NCI-H128 (cell line): ENCODE results near the gene TOLLIP.

Experiments
- DNase-seq: peaks from one replicate; lab custom pipeline; 2025; ENCODE audit not compliant: unreplicated experiment; lab: John Stamatoyannopoulos, UW

The TOLLIP gene

DNA sequence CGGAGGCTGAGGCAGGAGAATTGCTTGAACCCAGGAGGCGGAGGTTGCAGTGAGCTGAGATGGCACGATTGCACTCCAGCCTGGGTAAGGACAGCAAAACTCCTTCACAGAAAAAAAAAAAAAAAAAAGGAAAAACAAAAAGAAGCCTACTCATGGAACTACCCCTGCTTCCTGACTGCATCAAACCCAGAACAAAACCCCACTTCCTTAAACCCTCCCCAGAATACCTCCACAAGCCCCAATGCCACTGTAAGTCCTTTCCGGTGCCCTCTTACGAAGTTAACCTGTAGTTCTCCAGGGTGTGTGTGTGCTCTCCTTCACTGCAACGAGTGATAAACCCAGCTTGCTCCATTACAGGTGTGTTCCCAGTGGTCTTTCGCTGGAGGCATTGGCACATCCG, 8.6 kb upstream of the TOLLIP start:
- DNase-seq = no peak

DNA sequence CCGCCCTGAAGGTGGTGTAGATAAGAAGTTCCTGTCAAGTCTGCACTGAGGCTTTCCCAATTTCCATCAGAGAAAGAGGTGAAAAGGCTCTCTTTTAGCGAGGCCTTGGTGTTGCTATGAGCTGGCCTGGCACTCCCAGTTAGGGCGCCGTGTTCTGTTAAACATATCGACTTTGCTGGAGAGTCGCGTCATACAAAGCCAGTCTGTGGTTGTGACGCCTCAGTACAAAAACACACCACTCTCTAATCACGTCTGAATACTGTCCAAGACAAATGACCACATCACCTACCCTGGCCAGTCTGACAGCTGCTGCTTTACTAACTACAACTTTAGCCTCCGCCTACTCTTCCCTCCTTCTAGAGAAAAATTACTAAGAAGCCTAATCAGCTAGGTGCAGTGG, 8.0 kb upstream of the TOLLIP start:
- no peak for DNase-seq

DNA sequence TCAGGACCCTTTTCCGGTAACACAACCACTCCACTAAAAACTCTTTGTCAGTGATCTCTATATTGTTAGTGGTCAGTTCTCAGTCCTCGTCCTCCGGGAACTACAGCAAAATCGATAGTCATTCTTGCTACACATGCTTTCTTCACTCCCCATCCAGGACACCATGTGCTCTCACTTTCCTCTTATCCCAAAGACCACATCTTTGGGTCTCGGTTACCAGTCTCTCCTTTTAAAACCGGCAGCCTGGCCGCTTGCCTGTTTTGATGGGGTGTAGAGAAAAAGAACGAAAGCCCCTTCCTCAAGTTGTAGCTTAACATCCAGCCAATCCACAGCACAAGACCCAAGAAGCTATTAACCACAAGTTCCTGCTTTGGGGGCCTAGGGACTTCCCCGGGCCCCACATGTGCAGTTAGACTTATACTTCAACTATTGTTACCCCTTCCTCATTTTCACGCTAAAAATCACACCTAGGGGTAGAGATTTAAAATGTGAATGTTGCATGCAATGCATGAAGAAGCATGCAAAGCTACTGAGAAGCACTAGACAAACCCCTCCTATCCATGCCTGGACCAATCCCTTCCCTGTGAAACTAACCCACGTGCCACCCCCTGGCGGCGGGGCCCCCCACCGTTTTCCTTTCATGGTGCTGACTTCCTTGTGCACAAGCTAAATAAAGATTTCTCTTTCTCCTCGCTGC, 1.5 kb upstream of the TOLLIP start:
- no peak for DNase-seq

DNA sequence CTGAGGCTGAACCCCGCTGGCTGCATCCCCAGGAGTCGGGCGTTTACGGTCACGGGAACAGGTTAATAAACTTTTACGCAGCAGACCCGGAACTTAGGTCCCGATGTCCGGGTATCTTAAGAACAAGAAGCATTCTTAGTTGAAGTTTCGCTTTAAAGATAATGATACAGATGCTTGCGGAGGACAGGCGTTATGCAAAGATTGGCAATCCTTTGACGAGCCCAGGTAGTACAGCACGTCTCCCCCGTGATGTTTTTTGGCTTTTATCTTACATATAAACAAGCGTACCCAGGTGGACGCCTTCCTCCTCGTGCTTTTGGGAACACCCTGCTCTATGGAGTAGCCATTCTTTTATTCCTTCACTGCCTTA, 871 bp upstream of the TOLLIP start:
- no peak for DNase-seq

DNA sequence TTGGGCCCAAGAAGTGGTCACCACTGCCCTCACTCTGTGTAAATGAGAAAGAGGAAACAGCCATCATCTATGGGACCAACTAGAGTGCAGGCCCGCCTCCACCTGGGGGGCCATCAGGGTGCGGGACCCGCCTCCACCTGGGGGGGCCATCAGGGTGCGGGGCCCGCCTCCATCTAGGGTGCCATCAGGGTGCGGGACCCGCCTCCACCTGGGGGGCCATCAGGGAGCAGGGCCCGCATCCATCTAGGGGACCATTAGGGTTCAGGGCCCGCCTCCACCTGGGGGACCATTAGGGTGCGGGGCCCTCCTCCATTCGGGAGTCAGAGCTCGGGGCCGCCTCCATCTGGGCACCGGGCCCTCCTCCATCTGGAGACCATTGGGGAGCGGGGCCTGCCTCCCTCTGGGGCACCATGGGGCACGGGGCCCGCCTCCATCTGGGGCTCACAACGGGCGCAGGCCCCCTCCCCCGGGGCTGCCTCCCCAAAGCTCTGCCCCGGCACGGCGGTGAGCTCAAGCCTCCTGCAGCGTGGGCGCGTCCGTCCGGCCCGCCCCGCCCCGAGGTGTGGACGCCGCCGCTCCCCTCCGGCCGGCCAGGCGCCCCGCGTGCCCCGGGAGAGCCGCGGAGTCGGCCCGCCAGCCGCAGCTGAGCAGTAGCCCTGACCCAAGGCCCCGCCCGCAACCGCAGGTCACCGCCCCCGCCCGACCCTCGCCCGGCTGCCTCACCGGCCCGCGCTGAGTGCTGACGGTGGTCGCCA, 512 bp downstream of the TOLLIP start:
- DNase-seq = no peak

DNA sequence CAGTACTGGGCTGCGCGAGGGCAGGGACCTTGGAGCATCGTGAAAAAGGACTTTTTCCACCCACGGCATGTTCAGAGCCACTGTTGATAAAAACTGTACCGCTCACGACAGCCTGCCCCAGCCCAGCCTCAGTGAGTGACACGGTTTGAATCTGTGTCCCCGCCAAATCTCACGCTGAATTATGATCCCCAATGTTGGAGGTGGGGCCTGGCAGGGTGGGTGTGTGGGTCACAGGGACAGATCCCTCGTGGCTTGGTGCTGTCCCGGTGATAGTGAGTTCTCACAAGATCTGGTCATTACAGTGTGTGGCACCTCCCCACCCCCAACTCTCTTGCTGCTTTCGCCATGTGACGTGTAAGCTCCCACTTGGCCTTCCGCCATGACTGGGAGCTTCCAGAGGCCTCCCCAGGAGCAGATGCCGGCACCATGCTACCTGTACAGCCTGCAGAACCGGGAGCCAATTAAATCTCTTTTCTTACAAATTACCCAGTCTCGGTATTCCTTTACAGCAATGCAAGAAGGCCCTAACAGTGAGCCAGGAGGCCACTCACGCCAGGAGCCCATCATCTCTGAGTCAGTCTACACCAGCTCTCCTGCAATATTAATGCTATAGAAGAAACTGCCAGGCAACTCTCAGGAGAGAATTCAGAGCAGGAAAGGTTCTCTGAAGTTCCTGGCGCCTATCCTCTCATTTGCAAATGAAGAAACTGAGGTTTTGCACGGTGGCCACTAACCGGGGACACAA, 1.3 kb downstream of the TOLLIP start:
- DNase-seq = no peak

DNA sequence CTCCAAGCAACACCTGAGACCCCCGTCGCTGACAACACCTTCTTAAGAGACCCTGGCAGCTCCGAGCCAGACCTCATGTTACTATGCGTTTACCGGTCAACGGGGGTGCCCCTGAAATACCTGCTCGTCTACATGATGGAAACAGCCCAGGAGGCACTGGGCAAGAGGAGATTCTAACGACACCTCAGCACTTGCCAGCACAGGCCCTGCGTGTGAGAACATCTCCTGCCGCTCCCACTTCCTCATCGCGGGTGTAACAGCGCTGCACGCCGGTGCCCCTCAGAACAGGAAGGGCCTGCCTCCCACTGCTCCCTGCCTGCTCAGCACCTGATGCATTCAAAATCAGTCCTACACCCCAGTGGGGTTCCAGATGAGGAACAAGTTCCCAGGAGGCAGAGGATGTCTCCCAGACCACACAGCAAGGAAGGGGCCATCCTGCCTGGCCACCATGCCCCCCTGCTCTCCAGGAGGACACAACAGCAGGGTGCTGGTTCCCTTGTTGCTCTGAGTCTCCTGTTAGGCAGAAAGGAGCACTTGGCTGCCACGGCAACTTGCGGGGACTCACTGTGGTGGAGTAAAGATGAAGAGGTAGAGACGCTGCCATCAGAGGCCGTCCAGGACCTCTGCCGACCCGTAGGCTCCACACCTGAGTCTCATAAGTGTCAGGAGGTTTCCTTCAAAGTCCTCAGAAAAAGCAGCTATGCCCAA, 2.1 kb downstream of the TOLLIP start:
- DNase-seq = no peak

DNA sequence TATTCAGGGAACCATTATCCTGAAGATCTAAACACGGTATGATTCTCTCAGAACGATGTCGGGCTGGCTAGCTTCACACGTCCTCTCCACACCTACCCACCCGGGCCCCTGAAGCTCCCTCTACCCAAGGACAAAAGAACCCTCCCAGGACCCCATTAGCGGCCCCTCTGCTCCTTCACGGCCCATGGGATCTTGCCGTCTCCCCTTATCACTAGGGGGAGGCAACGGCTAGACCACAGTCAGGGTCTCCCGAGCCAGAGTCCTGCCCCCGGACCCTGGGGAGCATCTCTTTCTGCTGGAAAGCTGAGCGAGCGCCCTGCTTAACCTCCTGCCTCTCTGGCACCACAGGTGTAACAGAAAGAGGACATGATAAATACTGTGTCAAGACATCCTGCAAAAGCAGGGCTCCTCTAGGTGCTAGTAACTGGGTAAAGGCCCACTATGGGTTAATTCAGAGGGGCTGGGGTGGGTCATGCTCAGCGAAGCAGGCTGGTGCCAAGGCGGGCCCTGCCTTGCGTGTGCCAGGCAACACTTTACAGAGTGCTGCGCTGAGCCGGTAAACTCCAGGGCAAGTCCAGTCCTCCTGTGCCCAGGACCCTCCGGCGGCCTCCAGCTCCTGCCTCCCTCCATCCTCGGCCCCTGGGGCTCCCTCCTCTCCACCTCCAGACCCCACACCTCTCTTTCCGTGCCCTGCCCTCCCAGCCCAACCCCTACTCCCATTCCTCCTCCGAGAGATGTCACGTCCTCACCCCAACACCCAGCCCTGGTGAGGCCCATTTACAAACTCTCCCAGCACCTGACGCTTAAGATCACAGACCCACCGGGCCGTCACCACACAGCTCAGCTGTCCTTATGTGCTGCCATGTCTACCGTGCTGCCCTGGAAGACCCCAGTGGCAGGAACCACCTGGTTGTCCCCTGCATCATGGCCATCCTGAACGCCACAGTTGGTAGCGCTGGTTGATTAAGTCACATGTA, 3.0 kb downstream of the TOLLIP start:
- no peak for DNase-seq

DNA sequence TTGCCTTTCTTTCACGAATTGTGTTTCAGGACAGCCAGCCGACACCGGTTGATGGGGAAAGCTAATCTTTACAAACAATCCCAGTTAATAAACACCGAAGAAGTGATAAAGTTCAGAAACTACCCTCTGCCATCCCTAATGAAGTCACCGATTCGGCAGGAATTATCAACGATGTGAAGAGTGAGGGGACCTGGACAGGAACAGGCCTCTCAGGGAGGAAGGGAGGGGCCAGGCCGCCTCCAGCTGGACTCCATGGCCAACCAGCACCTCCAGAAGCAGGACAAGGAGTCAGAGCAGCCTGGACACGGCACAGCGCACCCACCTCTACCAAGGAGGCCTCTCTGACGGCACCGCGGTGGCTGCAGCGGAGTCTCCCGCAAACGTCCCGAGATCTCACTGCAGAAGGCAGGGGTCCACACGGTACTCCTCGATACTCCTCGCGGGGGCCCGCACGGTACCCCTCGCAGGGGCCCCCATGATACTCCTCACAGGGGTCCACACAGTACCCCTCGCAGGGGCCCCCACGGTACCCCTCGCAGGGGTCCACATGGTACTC, 3.9 kb downstream of the TOLLIP start:
- no peak for DNase-seq

DNA sequence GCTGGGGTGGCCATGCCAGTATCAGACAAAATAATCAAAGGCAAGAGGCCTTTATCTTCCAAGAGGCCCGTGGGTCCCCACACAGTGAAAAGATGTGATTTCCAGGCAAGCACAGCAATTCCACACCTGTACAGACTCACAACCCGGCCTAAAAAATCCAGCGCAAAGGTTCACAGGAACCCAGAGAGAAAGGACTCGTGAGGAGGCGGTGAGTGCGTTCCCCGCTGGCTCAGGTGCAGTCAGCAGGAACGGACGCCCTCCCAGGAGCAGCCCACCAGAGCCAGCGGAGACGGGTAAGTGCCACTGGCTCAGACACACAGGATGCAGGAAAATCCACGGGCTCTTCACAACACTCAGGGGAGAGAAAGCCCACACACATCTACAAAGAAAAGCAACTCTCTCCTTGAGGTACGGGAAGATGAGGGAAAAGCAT, 4.4 kb downstream of the TOLLIP start:
- DNase-seq = no peak

DNA sequence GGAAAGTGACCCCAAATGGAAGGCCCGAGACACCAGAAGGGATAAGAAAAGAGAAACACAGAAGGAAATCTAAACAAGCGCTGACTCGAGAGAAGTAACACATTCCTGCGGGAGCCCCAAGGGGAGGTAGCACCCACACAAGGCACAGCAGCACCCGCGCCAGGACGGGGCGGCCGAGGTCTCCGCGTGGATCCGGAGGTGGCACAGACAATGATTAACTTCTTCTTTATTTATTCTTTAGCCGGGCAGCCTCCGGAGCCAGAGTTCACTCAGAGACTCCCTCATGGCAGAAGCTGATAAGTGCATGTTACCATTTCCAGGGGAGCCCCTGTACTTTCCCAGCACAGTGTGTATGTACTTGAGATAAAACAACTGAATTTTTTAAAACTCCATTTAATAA, 5.1 kb downstream of the TOLLIP start:
- no peak for DNase-seq

DNA sequence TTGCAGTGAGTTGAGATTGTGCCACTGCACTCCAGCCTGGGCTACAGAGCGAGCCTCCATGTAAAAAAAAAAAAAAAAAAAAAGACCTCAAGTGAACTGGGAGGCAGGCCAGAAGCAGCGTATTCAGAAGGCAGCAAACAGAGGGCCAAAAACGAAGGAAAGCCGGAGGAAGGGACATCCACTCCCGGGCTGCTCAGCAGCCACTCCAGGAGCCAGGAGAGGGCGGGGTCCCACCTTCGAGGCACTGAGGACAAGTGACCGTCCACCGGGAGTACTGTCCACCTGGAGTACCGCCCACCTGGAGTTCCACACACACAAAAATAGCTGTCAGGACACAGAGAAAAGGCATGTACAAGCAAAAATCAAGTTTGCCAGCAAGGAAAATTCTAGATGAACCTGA, 5.5 kb downstream of the TOLLIP start:
- DNase-seq = no peak

DNA sequence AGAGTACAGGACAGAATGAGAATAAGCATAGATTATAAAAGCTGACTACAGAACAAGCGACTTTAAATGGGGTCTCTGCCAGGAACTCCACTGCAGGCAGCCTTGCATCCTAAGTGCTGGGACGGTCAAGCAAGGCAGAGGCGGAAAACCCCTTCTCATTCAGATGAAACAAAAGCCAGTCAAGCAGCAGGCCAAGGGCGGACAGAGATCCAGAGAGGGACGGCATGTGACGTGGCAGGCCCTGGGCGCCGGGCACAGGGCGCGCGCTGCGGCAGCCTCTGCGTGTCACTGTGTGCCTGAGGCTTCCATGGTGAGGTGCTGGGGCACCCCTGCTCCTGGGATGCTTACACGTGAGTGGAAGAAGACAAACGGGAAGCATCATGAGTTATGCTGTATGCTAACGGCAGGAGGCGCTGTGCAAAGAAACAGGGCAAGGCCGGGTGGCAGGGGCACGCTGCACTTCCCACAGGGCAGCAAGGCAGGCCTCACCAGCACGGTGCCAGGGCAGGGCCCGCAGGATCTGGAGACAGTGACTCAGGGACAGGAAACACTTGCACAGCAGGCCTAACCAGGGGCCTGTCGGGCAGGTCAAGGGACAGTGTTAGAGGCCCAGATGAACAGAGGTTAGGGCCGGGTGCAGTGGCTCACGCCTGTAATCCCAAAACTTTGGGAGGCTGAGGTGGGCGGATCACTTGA, 6.2 kb downstream of the TOLLIP start:
- DNase-seq = no peak

DNA sequence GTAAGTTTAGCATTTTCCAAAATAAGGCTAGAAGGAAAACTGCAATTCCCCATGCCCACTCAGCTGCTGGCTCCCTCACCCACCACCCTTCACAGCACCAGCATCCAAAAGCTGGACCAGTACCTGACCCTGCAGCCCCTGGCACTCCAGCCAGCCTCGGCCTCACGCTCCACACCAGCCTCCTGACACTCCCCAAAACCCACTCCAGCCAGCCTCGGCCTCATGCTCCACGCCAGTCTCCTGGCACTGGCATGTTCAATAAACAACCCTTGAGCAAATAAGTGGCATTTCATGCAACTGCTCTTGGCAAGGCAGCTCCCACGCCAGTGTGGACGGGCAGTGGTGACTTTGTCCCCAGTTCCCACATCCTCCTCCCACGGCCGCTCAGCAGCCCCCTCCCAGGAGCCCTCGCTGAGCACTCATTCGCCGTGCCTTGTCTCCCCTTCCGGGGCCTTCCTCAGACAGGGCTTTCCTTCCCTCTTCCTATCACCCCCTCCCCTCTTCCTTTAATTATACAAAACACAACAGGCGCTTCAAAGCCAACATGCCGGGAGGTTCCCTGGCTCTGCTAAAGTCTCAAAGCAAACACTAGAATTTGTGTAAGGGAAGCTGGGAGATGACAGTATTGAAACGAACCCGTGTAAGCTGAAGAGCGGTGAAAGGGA, 6.8 kb downstream of the TOLLIP start:
- no peak for DNase-seq

DNA sequence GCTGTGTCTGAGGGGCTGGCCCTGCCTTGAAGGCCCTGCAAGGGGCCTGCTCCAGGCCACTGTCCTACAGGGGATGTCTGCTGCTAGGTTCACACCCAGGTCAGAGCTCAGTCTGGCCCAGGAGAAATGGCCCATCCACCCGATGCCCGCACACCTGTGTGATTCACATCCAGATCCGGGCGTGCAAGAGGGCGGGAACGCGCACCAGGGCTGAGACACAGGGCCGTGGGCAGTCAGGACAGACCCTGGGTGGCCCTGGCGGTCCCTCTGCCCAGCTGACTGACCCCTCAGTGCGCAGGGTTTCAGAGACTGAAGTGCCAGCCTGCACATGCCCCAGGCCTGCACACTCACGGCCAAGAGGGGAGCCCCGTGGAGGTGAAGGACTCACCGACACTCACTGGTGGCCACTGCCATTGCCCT, 7.4 kb downstream of the TOLLIP start:
- DNase-seq = no peak

DNA sequence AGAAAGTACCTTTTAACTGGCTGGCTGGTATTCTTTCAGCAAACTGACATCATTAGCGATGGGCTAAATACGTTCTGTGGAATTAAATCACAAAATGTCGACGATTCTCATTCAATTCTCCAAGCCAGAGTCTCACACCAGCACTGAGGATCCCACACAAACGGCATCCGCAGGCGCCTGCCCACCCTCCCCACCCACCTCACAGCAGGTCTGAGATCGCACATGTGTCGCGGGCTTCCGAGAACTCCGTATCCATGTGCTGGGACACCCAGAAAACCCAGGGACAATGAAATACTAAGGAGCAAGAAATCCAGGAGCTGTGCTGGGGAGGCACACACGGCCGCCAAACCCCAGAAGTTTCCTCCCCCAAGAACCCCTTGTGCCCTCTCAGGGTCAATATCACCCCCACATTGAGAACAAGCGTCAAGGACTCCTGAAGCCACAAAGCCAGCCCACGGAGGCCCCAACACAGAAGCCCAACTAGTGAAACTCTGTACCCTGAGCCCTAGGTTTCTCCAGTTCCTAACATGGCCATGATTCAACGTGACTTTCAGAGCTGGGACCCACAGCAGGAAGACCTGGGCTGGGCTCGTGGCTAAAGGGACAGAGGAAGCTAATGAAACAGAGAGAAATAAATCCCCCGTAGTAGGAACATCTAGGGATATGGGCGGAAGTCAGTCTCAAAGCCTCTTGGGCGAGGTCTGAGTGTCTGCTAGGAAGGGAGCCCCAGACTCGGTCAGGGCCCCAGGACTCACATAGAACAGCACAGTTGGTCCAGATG, 8.0 kb downstream of the TOLLIP start:
- DNase-seq = no peak

DNA sequence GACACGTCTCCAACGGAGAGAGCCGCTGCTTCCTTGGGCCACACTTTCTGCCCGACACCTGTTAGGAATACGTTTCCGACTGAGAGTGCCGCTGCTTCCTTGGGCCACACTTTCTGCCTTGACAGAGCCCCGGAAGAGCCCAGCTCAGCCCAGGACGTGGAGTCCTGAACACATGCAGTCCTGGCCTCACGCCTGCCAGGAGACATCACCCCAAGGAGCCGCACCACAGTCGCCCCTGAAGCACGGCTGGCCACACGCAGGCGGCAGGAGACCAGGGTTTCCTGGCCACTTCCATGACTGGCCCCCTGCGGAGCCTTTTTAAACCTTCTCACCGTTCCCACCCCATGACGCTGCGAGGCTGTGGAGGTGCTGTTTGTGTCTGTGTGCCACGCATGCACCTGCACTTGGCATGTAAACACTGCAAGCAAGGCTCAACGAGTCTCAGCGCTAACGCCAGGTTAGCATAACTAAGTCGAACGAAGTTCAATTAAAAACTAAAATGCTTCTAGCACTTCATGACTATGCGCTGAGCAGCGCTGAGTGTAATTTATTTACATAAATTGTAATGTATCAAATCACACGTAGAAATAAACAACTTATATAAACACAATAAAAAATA, 8.8 kb downstream of the TOLLIP start:
- DNase-seq = no peak

DNA sequence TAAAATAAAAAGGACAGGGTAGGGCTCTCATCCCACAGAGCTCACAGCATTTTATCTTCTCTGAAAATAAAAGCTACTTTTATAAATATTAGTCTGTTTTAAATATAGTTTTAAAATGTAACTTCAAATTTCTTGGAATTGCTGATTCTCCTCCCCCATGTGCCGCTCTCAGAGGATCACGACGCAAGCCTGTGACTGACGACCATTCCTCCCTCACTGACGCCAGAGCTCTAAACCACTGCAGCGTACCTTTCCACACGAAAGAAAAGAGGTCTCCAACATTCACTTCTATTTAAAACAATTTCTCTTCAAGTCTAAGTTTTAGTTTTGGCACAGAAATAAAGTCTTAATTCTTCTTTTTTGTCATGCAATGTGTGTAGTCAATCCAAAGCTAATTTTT, 9.3 kb downstream of the TOLLIP start:
- no peak for DNase-seq
